NCI-H1694 (cell line): ENCODE data around the gene ZC3H7A.

Experiments used
- DNase-seq: peaks from one replicate; lab custom pipeline; 2025; lab: John Stamatoyannopoulos, UW

The ZC3H7A gene

DNA sequence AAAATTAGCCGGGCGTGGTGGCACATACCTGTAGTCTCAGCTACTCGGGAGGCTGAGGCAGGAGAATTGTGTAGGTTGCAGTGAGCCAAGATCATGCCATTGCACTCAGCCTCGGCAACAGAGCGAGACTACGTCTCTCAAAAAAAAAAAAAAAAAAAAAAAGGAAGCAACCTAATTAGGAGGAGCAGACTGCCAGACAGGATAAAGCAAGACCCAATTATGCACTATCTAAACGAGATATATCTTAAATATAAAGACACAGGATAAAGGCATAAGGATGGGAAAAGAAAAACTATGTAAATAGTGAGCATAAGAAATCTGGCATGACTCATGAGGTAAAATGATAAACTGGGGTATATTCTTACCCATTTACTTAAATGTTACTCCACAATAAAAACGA lies 59.3 kb downstream of the ZC3H7A start:
- DNase-seq: no peak

DNA sequence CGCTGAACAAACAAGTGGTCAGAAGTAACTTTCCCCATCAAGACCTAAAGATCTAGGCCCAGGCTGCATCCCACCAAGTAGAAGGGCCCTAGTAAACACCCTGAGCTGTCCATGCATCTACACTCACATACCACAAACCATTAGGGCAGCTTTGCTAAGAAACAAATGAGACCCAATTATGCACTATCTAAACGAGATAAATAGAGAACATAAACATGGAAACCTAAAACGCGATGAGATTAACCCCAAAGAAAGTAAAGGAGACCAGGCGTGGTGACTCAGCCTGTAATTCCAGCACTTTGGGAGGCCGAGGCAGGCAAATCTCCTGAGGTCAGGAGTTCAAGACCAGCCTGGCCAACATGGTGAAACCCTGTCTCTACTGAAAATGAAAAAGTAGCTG lies 60.2 kb downstream of the ZC3H7A start:
- no peak for DNase-seq

DNA sequence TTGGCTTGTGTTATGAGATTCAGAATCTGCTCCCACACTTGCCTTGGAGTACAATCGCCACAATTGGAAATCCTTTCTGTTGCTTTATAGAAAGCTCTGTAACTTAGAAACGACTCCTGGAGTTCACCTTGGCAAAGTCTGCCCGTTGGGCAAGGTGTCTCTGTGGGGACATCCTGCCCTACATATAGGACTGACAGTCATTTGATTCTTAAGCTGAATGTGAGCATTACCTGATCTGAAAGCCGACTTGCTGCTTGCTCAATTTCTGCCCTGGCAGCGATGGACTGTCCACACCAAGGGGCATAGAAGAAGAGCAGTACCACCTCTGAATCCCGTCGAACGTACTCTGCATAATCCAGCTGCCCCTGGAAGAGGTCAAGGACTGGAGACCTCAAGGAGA lies 61.3 kb downstream of the ZC3H7A start:
- DNase-seq: no peak

GRCh38 chr16:11734653-11735043 lies 62.4 kb downstream of the ZC3H7A start:
- no peak for DNase-seq

DNA sequence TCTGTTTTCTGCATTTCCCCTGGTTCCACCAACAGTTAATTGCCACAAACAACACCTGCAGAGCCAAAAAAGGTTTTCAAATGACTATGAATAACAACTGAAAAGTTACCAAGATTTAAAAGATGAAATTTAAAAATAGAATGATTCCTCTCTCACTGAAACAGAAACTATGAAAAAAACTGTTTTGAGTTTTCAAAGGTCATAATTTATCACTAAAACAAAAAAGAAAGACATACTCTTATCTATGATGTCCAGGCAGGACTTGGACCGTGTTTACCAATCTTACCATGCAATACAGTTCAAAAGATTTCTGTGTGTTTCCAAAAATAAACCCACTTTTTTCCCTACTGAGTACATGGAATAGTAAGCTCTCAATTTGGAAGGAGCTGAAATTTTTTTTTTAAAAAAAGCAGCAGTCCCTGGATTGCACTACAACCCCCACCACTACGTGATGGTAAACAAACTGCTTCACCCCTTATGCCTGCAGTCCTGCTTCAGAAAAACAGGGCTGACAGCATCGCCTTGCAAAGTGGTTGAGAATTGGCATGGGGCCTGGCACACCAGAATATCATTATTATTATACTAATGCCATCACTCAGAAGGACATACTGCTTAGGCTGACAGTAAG lies 62.9 kb downstream of the ZC3H7A start:
- no peak for DNase-seq

- DNase-seq: no peak
Observed at GRCh38 chr16:11731222-11731621, 65.8 kb downstream of the ZC3H7A start.

GRCh38 chr16:11729787-11730186 lies 67.3 kb downstream of the ZC3H7A start:
- no peak for DNase-seq

DNA sequence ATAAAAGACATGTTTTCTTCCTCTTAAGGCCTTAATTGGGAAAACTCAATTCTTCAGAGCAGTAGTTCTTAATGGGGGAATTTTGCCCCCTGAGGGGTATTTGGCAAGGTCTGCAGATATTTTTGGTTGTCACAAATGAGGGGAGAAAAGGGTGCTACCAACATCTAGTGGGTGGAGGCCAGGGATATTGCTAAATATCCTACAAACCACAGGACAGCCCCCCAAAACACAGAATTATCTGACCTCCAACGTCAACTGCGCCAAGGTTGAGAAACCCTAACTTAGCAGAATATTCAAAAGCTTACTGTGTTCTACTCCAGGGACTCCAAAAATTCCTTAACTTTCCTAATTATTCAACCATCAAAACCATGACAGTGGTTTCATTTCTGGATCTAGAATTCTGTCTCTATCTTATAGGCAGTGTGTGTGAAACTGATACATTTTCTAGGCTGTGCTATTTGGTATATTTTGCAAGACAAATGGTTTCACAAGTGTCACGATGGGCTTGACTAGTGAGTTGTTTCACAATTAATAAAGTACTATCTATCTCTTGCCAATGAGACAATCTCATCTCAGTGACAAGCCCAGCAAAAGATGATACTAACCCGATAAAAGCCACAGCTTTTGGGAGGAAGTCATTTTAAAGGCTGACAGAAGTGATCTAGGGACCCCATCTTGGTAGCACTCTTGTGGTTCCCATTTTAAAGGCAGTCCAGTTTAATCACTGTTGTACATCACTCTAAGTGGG lies 69.1 kb downstream of the ZC3H7A start:
- DNase-seq: no peak

DNA sequence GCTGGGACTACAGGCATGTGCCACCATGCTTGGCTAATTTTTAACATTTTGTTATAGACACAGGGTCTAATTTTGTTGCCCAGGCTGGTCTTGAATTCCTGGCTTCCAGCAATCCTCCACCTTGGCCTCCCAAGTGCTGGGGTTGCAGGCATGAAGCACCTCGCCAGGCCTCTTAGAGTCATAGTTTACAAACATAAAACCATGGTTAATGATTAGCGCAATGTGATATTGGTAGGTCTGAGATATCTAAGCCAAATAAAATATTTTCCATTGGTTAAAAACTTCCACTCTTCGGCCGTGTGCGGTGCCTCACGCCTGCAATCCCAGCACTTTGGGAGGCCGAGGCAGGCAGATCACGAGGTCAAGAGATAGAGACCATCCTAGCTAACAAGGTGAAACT lies 71.0 kb downstream of the ZC3H7A start:
- no peak for DNase-seq

- no peak for DNase-seq
Observed at GRCh38 chr16:11725457-11725856, 71.6 kb downstream of the ZC3H7A start.

- no peak for DNase-seq
Observed at GRCh38 chr16:11722468-11722808, 74.6 kb downstream of the ZC3H7A start.

DNA sequence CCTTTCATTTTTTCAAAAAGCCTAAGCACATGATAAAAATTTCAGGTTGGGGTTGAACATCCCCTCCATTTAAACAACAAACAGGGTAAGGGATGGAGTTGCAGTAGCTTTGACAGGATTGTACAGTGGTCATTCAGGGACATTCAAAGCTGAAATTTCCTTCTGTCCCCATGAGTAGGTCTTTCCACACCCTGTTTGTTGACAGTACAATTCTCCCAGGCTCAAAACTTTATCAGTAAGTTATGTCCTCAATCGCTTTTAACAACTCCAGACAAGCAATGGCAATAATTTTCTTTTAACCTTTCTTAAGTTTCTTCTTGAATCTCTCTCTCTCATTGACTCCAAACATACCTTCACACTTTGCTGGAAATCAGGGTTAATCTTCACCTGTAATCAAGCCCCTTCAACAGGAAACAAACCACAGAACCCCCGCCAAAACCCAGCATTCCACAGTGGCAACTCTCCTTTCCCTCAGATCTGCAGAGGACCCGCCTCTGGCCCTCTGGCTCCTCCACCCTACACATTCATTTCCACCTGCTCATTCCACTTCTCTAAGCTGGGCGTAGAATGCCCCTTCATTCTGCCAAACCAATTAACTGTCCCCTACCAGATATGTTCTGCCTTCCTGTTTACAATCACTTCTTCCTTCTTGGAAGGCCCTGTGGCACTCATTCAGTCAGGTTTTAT lies 75.1 kb downstream of the ZC3H7A start:
- no peak for DNase-seq

- DNase-seq: no peak
Observed at GRCh38 chr16:11719762-11720161, 77.3 kb downstream of the ZC3H7A start.

DNA sequence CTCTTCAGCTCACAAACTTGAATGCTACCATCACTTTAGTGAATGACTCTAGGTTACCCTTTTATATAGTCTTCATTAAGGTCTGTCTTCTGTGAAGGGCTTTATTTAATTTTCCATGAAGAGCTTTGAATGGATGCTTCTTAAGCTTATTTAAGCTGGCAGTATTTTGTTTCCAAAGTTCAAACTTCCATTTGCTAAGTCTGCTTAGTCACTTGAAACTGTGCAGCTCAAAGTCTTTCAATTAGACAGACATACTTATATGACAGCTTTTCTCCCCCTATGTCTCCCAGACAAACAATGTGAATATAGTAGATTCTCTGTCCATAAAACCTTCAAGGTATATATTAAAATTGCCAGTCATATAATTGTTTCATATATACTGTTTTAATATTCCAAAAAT lies 77.9 kb downstream of the ZC3H7A start:
- no peak for DNase-seq

DNA sequence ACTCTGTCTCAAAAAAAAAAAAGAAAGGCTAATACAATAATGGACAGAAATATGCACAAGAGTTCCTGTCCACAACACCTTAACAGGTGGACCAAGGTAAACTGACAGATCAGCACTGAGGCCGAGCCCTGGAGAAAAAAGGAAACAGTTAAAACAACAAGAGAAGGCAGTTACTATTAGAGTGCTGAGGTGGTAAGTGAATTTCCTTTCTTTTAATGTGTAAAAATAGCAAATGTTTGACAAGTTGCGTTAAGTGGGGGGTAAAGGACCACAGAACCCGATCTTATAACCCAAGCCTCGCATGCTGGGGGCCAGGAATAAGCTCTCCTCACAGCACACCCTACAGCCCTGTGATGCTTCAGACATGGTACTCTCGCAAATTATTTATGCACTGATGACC lies 79.2 kb downstream of the ZC3H7A start:
- no peak for DNase-seq

- DNase-seq: no peak
Observed at GRCh38 chr16:11716336-11716735, 80.7 kb downstream of the ZC3H7A start.

GRCh38 chr16:11715246-11715947 lies 81.7 kb downstream of the ZC3H7A start:
- DNase-seq: no peak

DNA sequence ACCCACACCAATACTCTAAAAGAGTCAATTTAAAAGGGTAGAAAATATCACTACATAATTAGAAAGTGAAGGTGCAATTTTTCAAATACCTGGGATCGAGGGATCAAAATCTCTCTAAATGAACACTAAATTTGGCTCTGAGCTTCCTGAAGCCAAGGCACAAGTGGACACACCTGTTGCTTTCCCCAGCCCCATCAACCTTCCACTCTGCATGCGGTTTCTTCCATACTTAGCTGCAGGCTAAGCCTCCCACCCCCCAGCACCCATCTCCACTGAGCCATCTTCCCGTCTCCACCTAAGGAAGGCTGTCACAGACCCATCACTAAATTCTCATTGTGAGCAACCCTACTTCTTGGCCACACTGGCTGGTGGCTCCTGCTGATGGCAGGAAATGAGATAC lies 84.9 kb downstream of the ZC3H7A start:
- DNase-seq: no peak

- no peak for DNase-seq
Observed at GRCh38 chr16:11711662-11712061, 85.4 kb downstream of the ZC3H7A start.

DNA sequence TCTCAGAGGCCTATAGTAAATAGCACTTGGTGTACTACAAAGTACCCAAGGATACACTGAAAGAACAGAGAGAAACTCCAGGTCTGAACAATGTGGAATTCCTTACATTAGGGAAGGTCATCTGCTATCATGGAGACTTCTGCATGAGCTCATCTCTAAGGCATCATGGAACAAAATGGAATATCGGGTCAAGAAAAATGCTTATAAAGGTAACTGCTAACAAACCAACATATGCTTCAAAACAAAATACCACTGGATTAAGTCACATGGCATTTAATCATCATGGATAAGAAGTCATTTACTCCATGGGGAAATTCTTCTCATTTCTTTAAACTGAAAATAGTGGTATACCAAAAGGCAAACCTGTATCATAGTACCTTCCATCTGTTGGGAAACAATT lies 88.6 kb downstream of the ZC3H7A start:
- no peak for DNase-seq

DNA sequence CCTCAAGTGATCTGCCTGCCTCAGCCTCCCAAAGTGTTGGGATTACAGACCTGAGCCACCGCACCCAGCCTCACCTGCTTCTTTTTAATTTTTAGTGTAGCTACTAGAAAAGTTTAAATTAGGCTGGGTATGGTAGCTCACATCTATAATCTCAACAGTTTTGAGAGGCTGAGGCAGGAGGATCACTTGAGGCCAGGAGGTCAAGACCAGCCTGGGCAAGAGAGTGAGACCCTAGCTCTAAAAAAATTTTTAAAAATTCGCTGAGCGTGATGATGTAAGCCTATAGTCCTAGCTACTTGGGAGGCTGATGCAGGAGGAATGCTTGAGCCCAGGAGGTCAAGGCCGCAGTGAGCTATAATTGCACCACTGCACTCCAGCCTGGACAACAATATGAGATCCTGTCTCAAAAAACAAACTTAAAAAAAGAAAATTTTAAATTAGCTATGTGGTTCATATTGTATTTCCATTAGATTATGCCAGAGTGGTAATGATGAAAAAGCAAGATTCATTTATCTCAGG lies 89.3 kb downstream of the ZC3H7A start:
- no peak for DNase-seq

GRCh38 chr16:11706180-11706742 lies 90.8 kb downstream of the ZC3H7A start:
- no peak for DNase-seq
